GM23248 (cell line): Measurements from ENCODE around the gene REG3A.

Experiments used
- EZH2 ChIP-seq: fragments of 200-600 bp; sonication (generic); IDR thresholded peaks from 2 replicates; pipeline ENCODE4 v1.6.1; 2018; ENCODE audit warnings: antibody characterized with exemption, mild to moderate bottlenecking; ENCODE audit not compliant: insufficient read depth, poor library complexity, severe bottlenecking
- EZH2phosphoT487 ChIP-seq: fragments of 200-600 bp; sonication (generic); IDR thresholded peaks from 2 replicates; pipeline ENCODE4 v1.6.1; 2018; ENCODE audit warnings: antibody characterized with exemption, moderate library complexity, mild to moderate bottlenecking, low read depth; ENCODE audit not compliant: insufficient read depth

GRCh38 chr2:79159653-79160052, at the start of gene REG3A:
- TF ChIP-seq EZH2phosphoT487 (no peak), EZH2 (no peak)
